OCI-LY3 (cell line): ENCODE measurements around the gene PPARGC1A.

Source experiments
- CTCF ChIP-seq: fragments of 200-600, 300-600 bp; sonication (generic); IDR thresholded peaks from 2 replicates; pipeline ENCODE4 v1.5.1; 2014; ENCODE audit warnings: antibody characterized with exemption, low read length, low read depth
- EZH2phosphoT487 ChIP-seq: fragments of 200-600 bp; shearing (Covaris generic); IDR thresholded peaks from 2 replicates; pipeline ENCODE4 v1.6.1; 2018; ENCODE audit warnings: antibody characterized with exemption, mixed run types, low read depth

- TF ChIP-seq CTCF (no peak), EZH2phosphoT487 (no peak)
Observed at GRCh38 chr4:23934223-23934622, 44.4 kb upstream of the PPARGC1A start.
